ENCODE results near the gene MCC.

MCC gene

GRCh38 chr5:113038136-113038535 lies 450.1 kb downstream of the MCC start:
- TF ChIP-seq CTCF (conservative IDR thresholded peaks at IDR 0.05): no peak
- no peak overlapping the region for H3K27ac ChIP-seq

DNA sequence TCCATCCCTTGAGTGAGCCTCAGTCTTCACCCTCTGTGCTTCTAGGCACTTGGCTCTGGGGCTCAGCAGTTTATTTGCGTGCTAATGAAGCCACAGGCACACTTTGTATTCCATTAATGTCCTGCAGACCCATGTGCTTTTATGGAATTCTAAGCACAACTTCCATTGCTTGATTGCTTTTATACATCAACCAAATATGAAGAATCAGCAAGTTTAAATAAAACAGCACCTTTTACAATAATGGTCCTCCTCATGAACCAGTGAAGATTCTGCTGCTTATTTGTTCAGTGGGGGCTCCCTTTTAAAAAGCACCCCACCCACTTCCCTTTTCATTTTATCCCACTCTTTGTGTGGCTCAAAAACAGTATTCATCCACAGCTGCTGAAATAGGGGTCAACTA lies 451.4 kb downstream of the MCC start:
- no peak overlapping the region for H3K27ac ChIP-seq
- no peak for TF ChIP-seq CTCF (conservative IDR thresholded peaks at IDR 0.05)

- H3K27ac ChIP-seq: no peak overlapping the region
- no peak for TF ChIP-seq CTCF (conservative IDR thresholded peaks at IDR 0.05)
Measured at GRCh38 chr5:113036321-113036720, 451.9 kb downstream of the MCC start.

DNA sequence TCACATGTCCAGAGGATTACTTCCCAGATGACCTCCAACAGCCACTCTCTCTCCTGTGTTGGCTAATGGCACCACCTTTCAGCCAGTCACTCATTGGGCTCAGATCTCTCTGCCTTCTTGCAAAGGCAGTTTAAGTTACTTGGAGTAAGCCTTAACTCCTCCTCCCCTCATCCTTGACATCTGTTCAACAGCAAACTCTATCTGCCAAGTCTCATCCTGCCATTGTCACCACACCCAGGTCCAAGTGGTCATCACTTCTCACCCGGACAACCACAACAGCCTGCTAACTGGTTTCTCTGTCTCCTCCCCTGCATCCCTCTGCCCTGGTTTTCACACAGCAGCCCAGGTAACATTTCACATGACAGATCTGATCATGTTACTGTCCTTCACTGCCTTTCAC lies 453.2 kb downstream of the MCC start:
- no peak overlapping the region for H3K27ac ChIP-seq
- TF ChIP-seq CTCF (conservative IDR thresholded peaks at IDR 0.05): no peak

DNA sequence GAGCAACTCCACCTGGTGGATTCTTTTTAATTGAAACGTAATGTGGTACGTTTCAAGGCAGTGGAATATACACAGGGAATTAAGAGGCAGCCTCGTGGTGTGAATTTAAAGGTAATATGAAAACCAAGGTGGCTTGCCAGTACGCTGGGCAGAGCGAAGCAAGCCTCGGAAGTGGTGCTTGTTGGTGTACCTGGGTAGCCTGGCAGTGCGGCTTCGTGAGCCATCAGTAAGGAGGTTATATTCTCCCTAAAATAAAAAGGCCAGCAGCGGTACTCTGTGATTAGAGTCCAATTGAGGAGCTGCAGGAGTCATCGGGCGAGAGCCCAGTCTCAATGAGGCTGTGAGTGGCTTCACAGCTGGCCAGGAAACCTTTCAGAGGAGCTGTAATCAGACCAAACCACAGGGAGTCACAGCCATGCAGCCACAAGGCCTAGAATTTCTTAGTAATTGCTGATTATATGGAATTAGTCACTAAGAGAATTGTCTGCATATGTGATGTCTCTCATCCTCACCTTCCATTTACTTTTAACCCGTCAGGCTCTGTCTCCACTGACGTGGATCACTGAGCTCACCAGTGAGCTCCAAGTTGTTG lies 454.0 kb downstream of the MCC start:
- no peak overlapping the region for H3K27ac ChIP-seq

DNA sequence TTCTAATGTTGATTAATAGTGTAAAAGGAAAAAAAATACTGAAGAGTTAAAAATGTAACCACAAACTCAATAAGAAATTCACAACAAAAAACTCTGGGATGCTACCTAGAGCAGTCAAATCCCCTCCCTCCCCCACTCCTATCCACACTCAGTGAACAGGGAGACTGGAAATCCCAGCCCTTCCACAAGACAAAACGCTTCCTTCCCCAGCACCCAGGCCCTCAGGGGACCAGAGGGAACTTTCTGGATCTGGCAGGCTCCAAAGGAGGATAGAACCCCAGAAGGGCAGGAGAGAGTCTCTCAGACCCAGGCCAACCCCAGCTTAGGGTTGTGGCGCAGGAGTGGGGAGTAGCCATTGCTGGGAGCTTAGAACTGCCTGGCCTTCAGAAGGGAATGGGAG lies 456.7 kb downstream of the MCC start:
- H3K27ac ChIP-seq: no peak overlapping the region
- no peak for TF ChIP-seq CTCF (conservative IDR thresholded peaks at IDR 0.05)

More for the DNA sequence above, 454.0 kb downstream of the MCC start:
- TF ChIP-seq CTCF (conservative IDR thresholded peaks at IDR 0.05): no peak; the same call in 1 of the 2 replicates

DNA sequence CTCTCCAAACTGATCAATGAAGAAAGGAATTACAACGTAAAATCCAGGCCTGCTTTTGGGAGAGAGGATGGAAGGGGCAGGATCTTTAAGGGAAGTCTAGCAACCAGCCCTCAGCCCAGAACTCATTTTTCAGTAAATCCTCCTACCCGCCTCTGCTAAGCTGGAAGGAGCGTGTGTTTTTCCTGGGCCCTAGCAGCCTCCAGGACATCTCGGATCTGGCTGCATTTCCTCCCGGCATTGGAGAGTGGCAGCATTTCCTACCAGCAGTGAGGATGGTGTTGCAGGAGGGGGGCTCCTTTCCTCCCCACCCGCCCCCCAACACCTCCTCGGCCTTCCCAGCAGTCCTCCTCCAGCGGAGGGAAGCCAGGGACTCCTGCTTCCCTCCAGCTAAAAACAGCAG lies 457.1 kb downstream of the MCC start:
- no peak for TF ChIP-seq CTCF (conservative IDR thresholded peaks at IDR 0.05)

More for the DNA sequence above, 457.1 kb downstream of the MCC start:
- no peak overlapping the region for H3K27ac ChIP-seq
